Measurements from ENCODE around the gene PCBD2.
"Not testable (repeated sequence)": the region's sequence is repeated elsewhere in the genome, so short reads cannot be mapped to it uniquely, and the experiment has no call there.

The PCBD2 gene

DNA sequence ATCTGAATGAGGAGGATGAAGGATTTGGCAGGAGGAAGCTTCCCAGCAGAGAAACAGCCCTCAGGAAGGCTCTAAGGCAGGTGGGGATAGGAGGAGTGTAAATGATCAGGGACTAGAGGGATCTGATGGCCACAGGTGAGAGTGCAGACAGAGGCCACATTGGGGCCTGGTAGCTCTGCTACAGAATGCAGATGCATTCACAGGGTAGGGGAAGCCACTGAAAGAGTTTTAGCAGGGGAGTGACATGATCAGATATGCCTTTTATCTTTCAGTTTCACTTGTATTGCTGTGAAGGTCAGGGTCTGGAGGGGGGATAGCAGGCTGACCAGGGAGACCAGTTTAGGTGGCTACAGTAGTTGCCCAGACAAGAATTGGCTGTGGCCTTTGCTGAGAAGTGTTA is 27.8 kb upstream of the PCBD2 start:
- no peak for TF ChIP-seq EZH2 (IDR thresholded peaks at IDR 0.05; ENCODE audit: borderline replicate concordance, low read length)
- TF ChIP-seq, protein P1, sequence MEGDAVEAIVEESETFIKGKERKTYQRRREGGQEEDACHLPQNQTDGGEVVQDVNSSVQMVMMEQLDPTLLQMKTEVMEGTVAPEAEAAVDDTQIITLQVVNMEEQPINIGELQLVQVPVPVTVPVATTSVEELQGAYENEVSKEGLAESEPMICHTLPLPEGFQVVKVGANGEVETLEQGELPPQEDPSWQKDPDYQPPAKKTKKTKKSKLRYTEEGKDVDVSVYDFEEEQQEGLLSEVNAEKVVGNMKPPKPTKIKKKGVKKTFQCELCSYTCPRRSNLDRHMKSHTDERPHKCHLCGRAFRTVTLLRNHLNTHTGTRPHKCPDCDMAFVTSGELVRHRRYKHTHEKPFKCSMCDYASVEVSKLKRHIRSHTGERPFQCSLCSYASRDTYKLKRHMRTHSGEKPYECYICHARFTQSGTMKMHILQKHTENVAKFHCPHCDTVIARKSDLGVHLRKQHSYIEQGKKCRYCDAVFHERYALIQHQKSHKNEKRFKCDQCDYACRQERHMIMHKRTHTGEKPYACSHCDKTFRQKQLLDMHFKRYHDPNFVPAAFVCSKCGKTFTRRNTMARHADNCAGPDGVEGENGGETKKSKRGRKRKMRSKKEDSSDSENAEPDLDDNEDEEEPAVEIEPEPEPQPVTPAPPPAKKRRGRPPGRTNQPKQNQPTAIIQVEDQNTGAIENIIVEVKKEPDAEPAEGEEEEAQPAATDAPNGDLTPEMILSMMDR (IDR thresholded peaks at IDR 0.05; ENCODE audit: low read length): no peak
- Histone ChIP-seq H3K79me2 (ENCODE audit: insufficient read depth, low read length) (peaks cover 37% of the 10 kb centered on the region), H3K4me1 (ENCODE audit: insufficient read depth, low read length, severe bottlenecking) (peaks cover 52% of the 10 kb centered on the region), H3K9me2 (ENCODE audit: low read depth, low read length) (no peaks in the 10 kb centered on the region), H3K27ac (ENCODE audit: low read depth, low read length, poor library complexity, severe bottlenecking) (peak overlapping the region; percentile 39), H4K20me1 (ENCODE audit: insufficient read depth, low read length) (no peaks in the 10 kb centered on the region), H3K27me3 (ENCODE audit: insufficient read depth, low read length) (no peaks in the 10 kb centered on the region), H3K9me3 (ENCODE audit: low read length) (no peaks in the 10 kb centered on the region), H3K9ac (ENCODE audit: low read length) (no peak overlapping the region; the same call in 1 of the 2 replicates), H3K36me3 (ENCODE audit: insufficient read depth, low read length) (no peaks in the 10 kb centered on the region), H2AFZ (ENCODE audit: low read length) (no peak overlapping the region), H3K4me3 (ENCODE audit: low read depth, low read length, poor library complexity, severe bottlenecking) (no peak overlapping the region), H3F3A (ENCODE audit: insufficient read depth, low read length) (no peaks in the 10 kb centered on the region), H3K4me2 (ENCODE audit: low read length) (peak overlapping the region; percentile 15; the same call in 1 of the 2 replicates)

DNA sequence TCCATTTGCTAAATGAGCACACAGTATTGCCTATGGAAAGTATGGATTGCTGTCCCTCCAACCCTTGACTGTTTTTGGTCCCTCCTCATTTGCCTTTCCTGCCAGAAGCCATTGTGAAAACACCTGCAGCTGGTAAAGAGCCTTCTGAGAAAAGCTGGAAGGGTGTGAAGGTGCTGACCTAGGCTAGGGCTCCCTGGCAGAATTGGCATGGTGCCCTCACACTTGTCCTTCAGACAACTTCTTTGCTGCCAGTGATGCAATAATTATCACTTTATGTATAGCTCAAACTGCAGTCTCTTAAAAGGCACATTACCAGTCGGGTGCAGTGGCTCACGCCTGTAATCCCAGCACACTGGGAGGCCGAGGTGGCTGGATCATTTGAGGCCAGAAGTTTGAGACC is 26.5 kb upstream of the PCBD2 start:
- no peak overlapping the region for H3K9ac ChIP-seq (ENCODE audit: low read length)
- no peaks in the 10 kb centered on the region for H3K9me3 ChIP-seq (ENCODE audit: low read length)
- H3F3A ChIP-seq (ENCODE audit: insufficient read depth, low read length): no peaks in the 10 kb centered on the region
- no peaks in the 10 kb centered on the region for H3K27me3 ChIP-seq (ENCODE audit: insufficient read depth, low read length)
- peaks cover 46% of the 10 kb centered on the region for H3K4me1 ChIP-seq (ENCODE audit: insufficient read depth, low read length, severe bottlenecking)
- H3K9me2 ChIP-seq (ENCODE audit: low read depth, low read length): no peaks in the 10 kb centered on the region
- H4K20me1 ChIP-seq (ENCODE audit: insufficient read depth, low read length): no peaks in the 10 kb centered on the region
- no peak overlapping the region for H2AFZ ChIP-seq (ENCODE audit: low read length)
- TF ChIP-seq, protein P1 (IDR thresholded peaks at IDR 0.05; ENCODE audit: low read length): no peak
- TF ChIP-seq EZH2 (IDR thresholded peaks at IDR 0.05; ENCODE audit: borderline replicate concordance, low read length): no peak
- no peak overlapping the region; the same call in 1 of the 2 replicates for H3K4me2 ChIP-seq (ENCODE audit: low read length)
- H3K4me3 ChIP-seq (ENCODE audit: low read depth, low read length, poor library complexity, severe bottlenecking): no peak overlapping the region
- H3K36me3 ChIP-seq (ENCODE audit: insufficient read depth, low read length): no peaks in the 10 kb centered on the region
- peak overlapping the region; percentile 29 for H3K27ac ChIP-seq (ENCODE audit: low read depth, low read length, poor library complexity, severe bottlenecking)
- H3K79me2 ChIP-seq (ENCODE audit: insufficient read depth, low read length): peaks cover 37% of the 10 kb centered on the region

DNA sequence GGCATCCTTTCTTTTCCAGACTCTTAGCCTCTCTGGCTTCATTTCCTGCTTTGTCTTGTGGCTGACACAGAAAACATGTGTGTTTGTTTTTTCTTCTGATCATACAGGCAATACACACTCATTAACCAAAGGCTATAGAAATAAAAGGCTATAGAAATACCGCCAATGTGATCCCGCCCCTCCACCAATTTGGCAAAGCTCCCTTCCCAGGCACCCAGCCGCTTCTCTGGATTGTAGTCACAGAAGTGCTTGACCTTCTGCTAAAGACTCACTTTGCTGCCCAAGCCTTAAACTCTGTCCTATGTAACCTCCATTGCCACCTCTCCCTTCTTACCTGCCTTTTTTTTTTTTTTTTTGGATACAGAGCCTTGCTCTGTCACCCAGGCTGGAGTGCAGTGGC is 25.5 kb upstream of the PCBD2 start:
- H4K20me1 ChIP-seq (ENCODE audit: insufficient read depth, low read length): no peaks in the 10 kb centered on the region
- H3K4me1 ChIP-seq (ENCODE audit: insufficient read depth, low read length, severe bottlenecking): peaks cover 40% of the 10 kb centered on the region
- H2AFZ ChIP-seq (ENCODE audit: low read length): no peak overlapping the region
- TF ChIP-seq, protein P1 (IDR thresholded peaks at IDR 0.05; ENCODE audit: low read length): no peak
- TF ChIP-seq EZH2 (IDR thresholded peaks at IDR 0.05; ENCODE audit: borderline replicate concordance, low read length): no peak
- H3K4me2 ChIP-seq (ENCODE audit: low read length): no peak overlapping the region
- H3K79me2 ChIP-seq (ENCODE audit: insufficient read depth, low read length): peaks cover 38% of the 10 kb centered on the region
- no peaks in the 10 kb centered on the region for H3F3A ChIP-seq (ENCODE audit: insufficient read depth, low read length)
- no peaks in the 10 kb centered on the region for H3K9me3 ChIP-seq (ENCODE audit: low read length)
- no peaks in the 10 kb centered on the region for H3K36me3 ChIP-seq (ENCODE audit: insufficient read depth, low read length)
- no peaks in the 10 kb centered on the region for H3K27me3 ChIP-seq (ENCODE audit: insufficient read depth, low read length)
- peak overlapping the region; percentile 33 for H3K27ac ChIP-seq (ENCODE audit: low read depth, low read length, poor library complexity, severe bottlenecking)
- no peak overlapping the region for H3K9ac ChIP-seq (ENCODE audit: low read length)
- H3K4me3 ChIP-seq (ENCODE audit: low read depth, low read length, poor library complexity, severe bottlenecking): no peak overlapping the region
- no peaks in the 10 kb centered on the region for H3K9me2 ChIP-seq (ENCODE audit: low read depth, low read length)

DNA sequence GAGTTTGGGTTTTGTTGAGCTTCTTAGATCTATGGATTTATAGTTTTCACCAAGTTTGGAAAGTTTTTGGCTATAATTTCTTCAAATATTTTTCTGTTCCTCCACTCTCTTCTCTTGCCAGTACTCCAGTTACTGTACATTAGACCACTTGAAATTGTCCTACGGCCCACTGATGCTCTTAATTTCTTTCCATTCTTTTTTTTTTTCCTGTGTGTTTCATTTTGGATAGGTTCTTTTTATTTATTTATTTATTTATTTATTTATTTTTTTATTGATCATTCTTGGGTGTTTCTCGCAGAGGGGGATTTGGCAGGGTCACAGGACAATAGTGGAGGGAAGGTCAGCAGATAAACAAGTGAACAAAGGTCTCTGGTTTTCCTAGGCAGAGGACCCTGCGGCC is 24.0 kb upstream of the PCBD2 start:
- H3K4me2 ChIP-seq (ENCODE audit: low read length); H3K9me2 ChIP-seq (ENCODE audit: low read depth, low read length); H2AFZ ChIP-seq (ENCODE audit: low read length); H3F3A ChIP-seq (ENCODE audit: insufficient read depth, low read length); H3K4me3 ChIP-seq (ENCODE audit: low read depth, low read length, poor library complexity, severe bottlenecking); H3K9me3 ChIP-seq (ENCODE audit: low read length); H4K20me1 ChIP-seq (ENCODE audit: insufficient read depth, low read length); H3K27me3 ChIP-seq (ENCODE audit: insufficient read depth, low read length); H3K9ac ChIP-seq (ENCODE audit: low read length); H3K36me3 ChIP-seq (ENCODE audit: insufficient read depth, low read length); H3K27ac ChIP-seq (ENCODE audit: low read depth, low read length, poor library complexity, severe bottlenecking): not testable (repeated sequence)
- peaks cover 43% of the 10 kb centered on the region for H3K79me2 ChIP-seq (ENCODE audit: insufficient read depth, low read length)
- peaks cover 32% of the 10 kb centered on the region for H3K4me1 ChIP-seq (ENCODE audit: insufficient read depth, low read length, severe bottlenecking)

DNA sequence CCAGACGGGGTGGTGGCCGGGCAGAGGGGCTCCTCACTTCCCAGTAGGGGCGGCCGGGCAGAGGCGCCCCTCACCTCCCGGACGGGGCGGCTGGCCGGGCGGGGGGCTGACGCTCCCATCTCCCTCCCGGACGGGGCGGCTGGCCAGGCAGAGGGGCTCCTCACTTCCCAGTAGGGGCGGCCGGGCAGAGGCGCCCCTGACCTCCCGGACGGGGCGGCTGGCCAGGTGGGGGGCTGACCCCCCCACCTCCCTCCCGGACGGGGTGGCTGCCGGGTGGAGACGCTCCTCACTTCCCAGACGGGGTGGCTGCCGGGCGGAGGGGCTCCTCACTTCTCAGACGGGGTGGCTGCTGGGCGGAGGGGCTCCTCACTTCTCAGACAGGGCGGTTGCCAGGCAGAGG is 23.2 kb upstream of the PCBD2 start:
- not testable (repeated sequence) for H4K20me1 ChIP-seq (ENCODE audit: insufficient read depth, low read length); H3K9me3 ChIP-seq (ENCODE audit: low read length); H3F3A ChIP-seq (ENCODE audit: insufficient read depth, low read length); H3K36me3 ChIP-seq (ENCODE audit: insufficient read depth, low read length); H3K4me3 ChIP-seq (ENCODE audit: low read depth, low read length, poor library complexity, severe bottlenecking); H3K27me3 ChIP-seq (ENCODE audit: insufficient read depth, low read length); H2AFZ ChIP-seq (ENCODE audit: low read length); H3K9me2 ChIP-seq (ENCODE audit: low read depth, low read length); H3K27ac ChIP-seq (ENCODE audit: low read depth, low read length, poor library complexity, severe bottlenecking); H3K4me2 ChIP-seq (ENCODE audit: low read length); H3K9ac ChIP-seq (ENCODE audit: low read length)
- Histone ChIP-seq H3K79me2 (ENCODE audit: insufficient read depth, low read length) (peaks cover 47% of the 10 kb centered on the region), H3K4me1 (ENCODE audit: insufficient read depth, low read length, severe bottlenecking) (peaks cover 24% of the 10 kb centered on the region)
